CD4-positive, alpha-beta T cell treated with Interleukin-4 for 1 hour (primary cell): ENCODE data around the gene NIT1.

Experiments used
- DNase-seq, 2 donors: peaks; one replicate each; pipeline ENCODE4 v3.0.0-alpha.2; 2020 to 2022

The NIT1 gene

GRCh38 chr1:161157867-161158266 lies 40.0 kb downstream of the NIT1 start:
- no peak for DNase-seq

- DNase-seq: no peak
These were observed 40.6 kb downstream of the NIT1 start for GRCh38 chr1:161158316-161159010.

GRCh38 chr1:161159087-161159912 lies 41.4 kb downstream of the NIT1 start, which contains the start of gene USP21:
Gene USP21 (plus strand): TSS chr1:161159500. CDS start chr1:161160641, 1,141 bp downstream.
- peak; percentile 92 to 95 for DNase-seq

GRCh38 chr1:161159913-161160243 lies 42.0 kb downstream of the NIT1 start:
- DNase-seq: no peak

- no peak for DNase-seq
These were observed 42.8 kb downstream of the NIT1 start for GRCh38 chr1:161160671-161161145.

GRCh38 chr1:161161652-161162051 lies 43.7 kb downstream of the NIT1 start:
- no peak for DNase-seq

- DNase-seq: no peak
These were observed 44.1 kb downstream of the NIT1 start for GRCh38 chr1:161162052-161162451.

- DNase-seq: no peak
These were observed 44.9 kb downstream of the NIT1 start for GRCh38 chr1:161162806-161163205.

GRCh38 chr1:161163793-161164192 lies 45.9 kb downstream of the NIT1 start:
- no peak for DNase-seq

- no peak for DNase-seq
These were observed 47.2 kb downstream of the NIT1 start for GRCh38 chr1:161164901-161165610.

- DNase-seq: peak; percentile 95 to 97
These were observed 48.1 kb downstream of the NIT1 start, which contains the start of gene PPOX for GRCh38 chr1:161165742-161166668. Gene PPOX (plus strand): TSS chr1:161166426. CDS start chr1:161166848, 422 bp downstream.

- no peak for DNase-seq
These were observed 49.0 kb downstream of the NIT1 start for GRCh38 chr1:161166669-161167548.

- no peak for DNase-seq
These were observed 51.0 kb downstream of the NIT1 start for GRCh38 chr1:161168906-161169305.
